GM12872 (cell line): ENCODE data around the gene HLF.

Experiments used
- CTCF ChIP-seq: IDR thresholded peaks from 3 replicates; pipeline ENCODE4 v1.5.1; 2011; ENCODE audit warnings: low read depth, mild to moderate bottlenecking, low read length, moderate library complexity; ENCODE audit not compliant: insufficient read depth

The HLF gene

GRCh38 chr17:55249861-55250260 is 14.9 kb upstream of the HLF start:
- TF ChIP-seq CTCF: no peak

- TF ChIP-seq CTCF: no peak
Observed at GRCh38 chr17:55254375-55254774, 10.4 kb upstream of the HLF start.

DNA sequence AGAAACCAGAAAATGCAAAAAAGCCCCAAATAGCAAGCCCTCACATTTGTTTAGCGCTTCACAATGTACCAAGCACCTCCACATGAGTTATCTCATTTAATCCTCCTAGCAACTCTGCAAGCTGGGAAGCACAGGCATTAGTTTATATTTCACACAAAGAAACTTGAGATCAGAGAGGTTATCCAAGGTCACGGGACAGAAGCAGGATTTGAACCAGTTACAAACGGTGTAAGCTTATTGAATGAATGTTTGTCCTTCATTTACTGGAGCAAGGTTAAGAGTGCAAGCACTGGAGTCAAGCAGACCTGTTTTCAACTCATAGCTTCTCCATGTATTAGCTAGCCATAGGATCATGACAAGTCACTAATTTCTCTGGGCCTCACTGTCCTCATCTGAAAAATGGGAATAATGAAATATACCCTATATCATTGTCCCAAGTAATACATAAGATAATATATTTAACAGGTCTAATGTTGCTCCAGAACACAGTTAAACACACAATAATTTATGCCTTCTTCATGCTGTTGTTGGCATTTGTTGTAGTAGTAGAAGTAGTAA is 6.1 kb upstream of the HLF start:
- TF ChIP-seq CTCF: no peak

- no peak for TF ChIP-seq CTCF
Observed at GRCh38 chr17:55259684-55260111, 5.1 kb upstream of the HLF start.

- no peak for TF ChIP-seq CTCF
Observed at GRCh38 chr17:55261311-55261710, 3.4 kb upstream of the HLF start.

- TF ChIP-seq CTCF: no peak
Observed at GRCh38 chr17:55263569-55264277, 1.0 kb upstream of the HLF start.

- TF ChIP-seq CTCF: no peak
Observed at GRCh38 chr17:55264278-55264644, 499 bp upstream of the HLF start.
